Uterus (tissue), 2 donors: ENCODE results near the gene SHROOM1.

Source experiments
- POLR2A ChIP-seq, 2 donors: fragments of 450-650 bp; IDR thresholded peaks; one replicate each; pipeline ENCODE4 v1.6.1; 2016; ENCODE audit warnings: antibody characterized with exemption in 2 of 2, mild to moderate bottlenecking in 1 of 2, moderate library complexity in 1 of 2
- TF ChIP-seq, protein P1 (sequence below), 4 experiments: fragments of 200-600 bp in 2 of 4; fragments of 450-650 bp in 2 of 4; sonication (generic) in 2 of 4; IDR thresholded peaks; one replicate each; pipeline ENCODE4 v1.5.1; 2016 to 2019; ENCODE audit warnings: antibody characterized with exemption in 4 of 4, mild to moderate bottlenecking in 2 of 4, moderate library complexity in 1 of 4

DNA sequence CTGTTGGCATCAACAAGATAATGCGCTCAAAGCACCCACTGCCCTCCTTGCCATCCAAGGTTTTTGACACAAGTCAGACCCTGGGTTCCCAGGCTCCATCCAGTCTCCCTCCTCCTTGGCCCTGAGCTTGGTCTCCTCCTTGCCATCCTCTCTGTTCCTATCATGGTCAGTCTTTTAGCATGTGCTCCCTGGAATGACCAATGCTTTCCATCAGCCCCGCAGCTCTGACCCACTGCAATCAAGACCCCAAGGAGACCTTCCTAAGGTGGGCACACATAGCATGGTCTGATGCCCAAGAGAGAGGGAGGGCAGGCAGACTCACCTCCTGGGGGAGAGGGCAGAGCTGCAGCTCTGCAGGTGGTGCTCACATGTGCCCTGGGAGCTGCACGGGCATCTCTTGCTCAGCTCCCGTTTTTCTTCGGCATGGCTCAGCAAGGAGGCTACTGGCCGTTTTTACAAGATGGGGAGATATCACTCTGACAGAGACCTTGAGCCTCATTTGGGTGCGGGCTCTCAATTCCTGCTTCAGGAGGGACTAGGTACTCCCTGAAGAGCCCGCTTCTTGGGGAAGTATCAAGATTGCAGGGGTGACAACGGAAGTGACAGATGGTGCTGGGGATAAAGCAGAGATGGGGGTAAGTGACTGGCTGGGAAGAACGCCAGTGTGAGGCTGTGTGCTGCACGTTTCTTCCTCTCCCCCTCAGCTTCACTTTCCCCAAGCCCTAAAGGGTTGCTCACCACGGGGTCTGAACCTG, 56.7 kb downstream of the SHROOM1 start:
- TF ChIP-seq, protein P1, sequence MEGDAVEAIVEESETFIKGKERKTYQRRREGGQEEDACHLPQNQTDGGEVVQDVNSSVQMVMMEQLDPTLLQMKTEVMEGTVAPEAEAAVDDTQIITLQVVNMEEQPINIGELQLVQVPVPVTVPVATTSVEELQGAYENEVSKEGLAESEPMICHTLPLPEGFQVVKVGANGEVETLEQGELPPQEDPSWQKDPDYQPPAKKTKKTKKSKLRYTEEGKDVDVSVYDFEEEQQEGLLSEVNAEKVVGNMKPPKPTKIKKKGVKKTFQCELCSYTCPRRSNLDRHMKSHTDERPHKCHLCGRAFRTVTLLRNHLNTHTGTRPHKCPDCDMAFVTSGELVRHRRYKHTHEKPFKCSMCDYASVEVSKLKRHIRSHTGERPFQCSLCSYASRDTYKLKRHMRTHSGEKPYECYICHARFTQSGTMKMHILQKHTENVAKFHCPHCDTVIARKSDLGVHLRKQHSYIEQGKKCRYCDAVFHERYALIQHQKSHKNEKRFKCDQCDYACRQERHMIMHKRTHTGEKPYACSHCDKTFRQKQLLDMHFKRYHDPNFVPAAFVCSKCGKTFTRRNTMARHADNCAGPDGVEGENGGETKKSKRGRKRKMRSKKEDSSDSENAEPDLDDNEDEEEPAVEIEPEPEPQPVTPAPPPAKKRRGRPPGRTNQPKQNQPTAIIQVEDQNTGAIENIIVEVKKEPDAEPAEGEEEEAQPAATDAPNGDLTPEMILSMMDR (IDR thresholded peaks at IDR 0.05) = no peak
- no peak for TF ChIP-seq POLR2A (IDR thresholded peaks at IDR 0.05)
